Measurements from ENCODE around the gene GAB2.

Gene GAB2

GRCh38 chr11:78268591-78269410 is 148.8 kb downstream of the GAB2 start:
- DNase-seq (ENCODE audit: low read depth): no peak
- no peak for TF ChIP-seq CTCF (IDR thresholded peaks at IDR 0.05; ENCODE audit: low read depth, low read length, missing control alignments)

GRCh38 chr11:78266451-78266850 is 151.2 kb downstream of the GAB2 start:
- no peak for DNase-seq (ENCODE audit: low read depth)
- no peak for TF ChIP-seq CTCF (IDR thresholded peaks at IDR 0.05; ENCODE audit: low read depth, low read length, missing control alignments)
- H3K4me3 ChIP-seq (ENCODE audit: low read depth, low read length): no peak overlapping the region

More at GRCh38 chr11:78268591-78269410, 148.8 kb downstream of the GAB2 start:
- no peak overlapping the region for H3K4me3 ChIP-seq (ENCODE audit: low read depth, low read length)

GRCh38 chr11:78265326-78265725 is 152.3 kb downstream of the GAB2 start:
- TF ChIP-seq CTCF (IDR thresholded peaks at IDR 0.05; ENCODE audit: low read depth, low read length, missing control alignments): no peak
- no peak overlapping the region for H3K4me3 ChIP-seq (ENCODE audit: low read depth, low read length)
- no peak for DNase-seq (ENCODE audit: low read depth)

- no peak for TF ChIP-seq CTCF (IDR thresholded peaks at IDR 0.05; ENCODE audit: low read depth, low read length, missing control alignments)
- DNase-seq (ENCODE audit: low read depth): no peak
- H3K4me3 ChIP-seq (ENCODE audit: low read depth, low read length): no peak overlapping the region
Measured at GRCh38 chr11:78262691-78263090, 154.9 kb downstream of the GAB2 start.

GRCh38 chr11:78262238-78262637 is 155.4 kb downstream of the GAB2 start:
- DNase-seq (ENCODE audit: low read depth): no peak
- TF ChIP-seq CTCF (IDR thresholded peaks at IDR 0.05; ENCODE audit: low read depth, low read length, missing control alignments): no peak
- no peak overlapping the region for H3K4me3 ChIP-seq (ENCODE audit: low read depth, low read length)

- no peak for DNase-seq (ENCODE audit: low read depth)
- no peak overlapping the region for H3K4me3 ChIP-seq (ENCODE audit: low read depth, low read length)
- no peak for TF ChIP-seq CTCF (IDR thresholded peaks at IDR 0.05; ENCODE audit: low read depth, low read length, missing control alignments)
Measured at GRCh38 chr11:78261828-78262227, 155.8 kb downstream of the GAB2 start.

GRCh38 chr11:78261367-78261766 is 156.3 kb downstream of the GAB2 start:
- no peak overlapping the region for H3K4me3 ChIP-seq (ENCODE audit: low read depth, low read length)
- DNase-seq (ENCODE audit: low read depth): no peak
- no peak for TF ChIP-seq CTCF (IDR thresholded peaks at IDR 0.05; ENCODE audit: low read depth, low read length, missing control alignments)
